NCI-H1417 (cell line): ENCODE data around the gene B4GALT1.
"Not testable (repeated sequence)": the region's sequence is repeated elsewhere in the genome, so short reads cannot be mapped to it uniquely, and the experiment has no call there.

Experiments used
- DNase-seq, 3 experiments: peaks; one replicate each; lab custom pipeline; 2025; lab: John Stamatoyannopoulos, UW

Gene B4GALT1

DNA sequence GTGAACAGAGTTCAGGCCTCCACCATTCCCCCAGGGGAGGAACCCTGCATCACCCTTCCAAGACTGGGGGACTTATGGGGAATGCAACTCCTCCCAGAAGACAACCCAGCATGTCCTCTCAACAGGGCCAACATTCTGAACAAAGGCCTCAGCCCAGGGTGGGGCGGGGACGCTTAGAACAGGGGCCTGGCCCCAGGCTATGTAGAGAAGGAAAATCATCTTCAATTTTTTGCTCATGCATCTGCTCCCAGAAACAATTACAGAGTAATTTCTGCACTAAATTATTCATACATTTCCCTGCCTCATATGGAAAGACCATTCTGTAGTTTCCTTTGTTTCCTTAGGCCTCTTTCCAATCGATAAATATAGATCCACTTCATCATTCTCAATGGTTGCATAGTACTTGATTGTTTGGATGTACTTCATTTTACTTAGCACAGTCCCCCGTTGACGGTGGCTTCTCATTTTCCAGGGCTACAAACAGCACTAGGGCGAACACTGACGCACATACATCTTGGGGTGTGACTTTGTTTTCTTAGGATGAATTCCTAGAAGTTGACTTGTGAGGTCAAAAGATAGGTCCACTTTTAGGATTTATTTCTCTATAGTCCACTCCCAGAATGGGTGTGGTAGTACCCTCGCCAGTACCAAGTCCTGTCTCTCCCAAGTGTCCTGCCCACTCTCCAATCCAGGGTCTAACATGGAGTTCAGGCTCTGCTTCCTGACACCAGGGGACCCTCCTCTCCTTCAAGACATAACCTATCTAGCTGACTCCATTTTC, 63.4 kb downstream of the B4GALT1 start:
- DNase-seq: peak in 1 of 3 experiments; percentile 40

DNA sequence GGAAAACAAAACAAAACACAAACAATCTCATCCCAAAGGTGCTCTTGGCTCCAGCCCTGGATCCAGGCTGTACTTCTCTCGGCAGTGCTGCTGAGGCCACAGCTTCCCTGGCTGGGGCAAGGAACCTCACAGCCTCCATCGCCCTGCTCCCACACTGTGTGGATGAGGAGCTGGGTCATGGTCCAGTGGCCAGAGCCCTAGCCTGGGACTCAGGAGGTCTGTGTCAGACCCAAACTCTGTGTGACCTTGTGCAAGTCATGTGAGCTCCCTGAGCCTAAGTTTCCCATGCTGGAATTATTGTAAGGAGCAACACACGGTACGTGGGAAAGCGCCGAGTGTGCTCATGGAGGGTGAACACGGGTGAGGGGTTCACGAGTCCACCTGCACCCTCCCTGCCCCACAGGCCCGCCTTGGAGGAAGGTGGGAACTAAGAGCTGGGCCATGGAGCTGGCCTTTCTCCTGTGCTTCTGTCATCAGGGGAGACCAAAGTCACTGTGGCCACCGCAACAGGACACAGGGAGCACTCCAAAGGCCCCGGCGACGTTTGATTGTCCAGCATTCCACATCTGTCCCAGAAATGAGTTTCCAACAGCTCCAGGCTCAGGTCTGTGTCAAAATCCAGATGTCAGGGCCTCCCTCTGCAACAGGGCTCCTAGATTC, 64.5 kb downstream of the B4GALT1 start:
- no peak for DNase-seq

- no peak for DNase-seq
These were observed 65.8 kb downstream of the B4GALT1 start for GRCh38 chr9:33101104-33101951.

DNA sequence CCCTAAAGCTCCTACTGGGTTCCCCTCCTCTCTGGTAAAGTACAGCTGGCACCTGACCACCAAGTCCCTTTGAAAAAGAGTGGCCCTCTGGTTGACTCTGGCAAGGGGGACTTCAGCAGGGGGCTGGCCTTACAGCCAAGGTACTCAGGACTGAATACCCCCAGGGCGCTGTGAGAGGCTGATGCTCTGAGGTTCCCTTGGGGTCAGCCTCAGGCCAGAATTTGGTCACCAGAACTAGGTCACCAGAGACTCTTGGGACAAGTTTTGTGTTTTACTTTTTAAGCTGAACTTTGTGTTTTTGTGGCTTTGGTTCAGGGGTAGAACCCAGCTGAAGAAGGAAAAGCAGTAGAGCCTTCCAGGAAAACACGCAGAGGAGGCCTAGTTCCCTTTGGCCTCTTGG, 67.4 kb downstream of the B4GALT1 start:
- no peak for DNase-seq

DNA sequence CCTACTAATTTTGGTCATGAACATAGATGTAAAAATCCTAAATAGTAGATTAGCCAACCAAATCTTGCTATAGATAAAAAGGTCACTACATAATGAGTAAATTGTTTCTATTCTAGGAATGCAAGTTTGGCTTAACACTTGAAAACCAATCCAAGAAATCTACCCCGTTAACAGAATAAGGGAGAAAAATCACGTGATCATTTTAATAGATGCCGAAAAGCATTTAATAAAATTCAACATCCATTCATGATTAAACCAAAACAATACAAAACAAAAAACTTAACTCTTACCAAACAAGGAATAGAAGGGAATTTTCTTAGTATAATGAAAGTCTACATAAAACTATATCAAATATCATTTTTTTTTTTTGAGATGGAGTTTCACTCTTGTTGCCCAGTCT, 69.9 kb downstream of the B4GALT1 start:
- no peak for DNase-seq

DNA sequence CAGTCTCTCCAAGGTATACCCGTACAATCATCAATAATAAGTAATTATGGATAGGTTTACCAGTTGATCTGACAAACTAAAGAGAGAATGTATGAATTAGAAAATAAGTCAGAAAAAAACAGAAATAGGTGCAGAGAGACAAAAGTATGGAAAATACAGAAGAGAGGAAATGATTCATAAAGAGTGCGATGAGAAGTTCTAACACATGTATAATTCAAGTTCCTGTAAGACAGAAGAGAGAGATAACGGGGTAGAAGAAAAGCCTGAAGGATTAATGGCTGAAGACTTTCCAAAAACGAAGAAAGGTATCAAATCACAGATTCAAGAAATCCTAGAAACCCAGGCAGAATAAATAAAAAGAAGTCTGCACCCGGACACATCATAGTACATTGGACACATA, 74.5 kb downstream of the B4GALT1 start:
- DNase-seq: no peak

DNA sequence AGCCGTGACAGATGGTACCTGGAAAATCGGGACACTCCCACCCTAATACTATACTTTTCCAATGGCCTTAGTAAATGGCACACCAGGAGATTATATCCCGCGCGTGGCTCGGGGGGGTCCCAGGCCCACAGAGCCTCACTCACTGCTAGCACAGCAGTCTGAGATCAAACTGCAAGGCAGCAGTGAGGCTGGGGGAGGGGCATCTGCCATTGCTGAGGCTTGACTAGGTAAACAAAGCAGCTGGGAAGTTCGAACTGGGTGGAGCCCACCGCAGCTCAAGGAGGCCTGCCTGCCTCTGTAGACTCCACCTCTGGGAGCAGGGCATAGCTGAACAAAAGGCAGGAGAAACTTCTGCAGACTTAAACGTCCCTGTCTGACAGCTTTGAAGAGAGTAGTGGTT, 81.5 kb downstream of the B4GALT1 start:
- not testable (repeated sequence) for DNase-seq

GRCh38 chr9:33082538-33083326, 84.4 kb downstream of the B4GALT1 start:
- DNase-seq: no peak

DNA sequence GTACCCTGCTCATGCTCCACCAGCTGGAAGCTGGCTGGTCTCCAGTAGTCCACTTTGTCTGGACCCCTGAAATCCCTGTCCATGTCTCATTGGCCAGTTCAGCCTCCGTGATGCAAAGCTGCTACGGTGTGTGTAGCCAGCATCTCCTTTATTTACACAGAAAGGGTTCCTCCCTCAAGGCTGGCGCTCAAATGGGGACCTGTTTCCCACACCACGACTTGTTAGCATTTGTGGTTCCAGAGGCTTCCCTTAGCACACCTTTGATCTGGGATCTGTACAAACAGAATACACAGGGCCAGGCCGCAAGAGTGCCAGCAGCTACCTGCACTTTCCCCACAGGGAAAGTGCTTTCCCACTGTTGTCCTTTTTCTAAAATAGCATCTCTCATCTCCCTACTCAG, 85.0 kb downstream of the B4GALT1 start:
- peak in 1 of 3 experiments; percentile 1 for DNase-seq

DNA sequence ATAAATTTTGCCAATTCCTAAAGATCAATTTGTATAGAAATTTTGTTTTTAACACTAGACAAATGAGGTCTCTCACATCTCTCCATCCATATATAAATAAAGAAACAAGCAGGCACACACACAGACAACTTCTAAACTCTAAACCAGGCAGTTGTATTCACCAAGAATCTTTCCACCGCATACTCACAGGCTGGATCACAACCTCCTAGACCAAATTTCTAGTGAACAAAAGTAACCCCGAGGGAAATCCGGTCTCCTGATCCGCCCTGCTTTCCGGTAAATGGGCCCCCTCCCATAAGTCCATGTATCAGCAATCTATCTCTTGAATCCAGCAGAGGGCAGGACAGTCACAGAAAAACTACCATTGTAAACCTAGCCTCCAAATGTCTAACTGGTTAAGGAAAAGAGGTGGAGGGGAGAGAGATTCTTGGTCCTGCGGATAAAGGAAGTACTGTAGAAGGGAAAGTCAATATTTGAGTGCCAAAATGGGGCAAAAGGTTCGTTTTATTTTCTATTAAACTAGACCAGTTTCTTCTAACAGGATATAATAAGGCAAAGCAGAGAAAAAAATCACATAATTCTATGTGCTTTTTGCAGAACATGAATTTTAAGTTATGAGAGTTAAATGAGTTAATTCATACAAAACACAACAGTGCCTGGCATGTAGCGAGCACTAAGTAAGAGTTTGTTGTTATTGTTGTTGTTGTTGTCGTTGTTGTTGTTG, 85.8 kb downstream of the B4GALT1 start:
- DNase-seq: peak; percentile 15 to 90 (median 66)

- peak in 1 of 3 experiments; percentile 4 for DNase-seq
These were observed 86.6 kb downstream of the B4GALT1 start for GRCh38 chr9:33080534-33080933.

DNA sequence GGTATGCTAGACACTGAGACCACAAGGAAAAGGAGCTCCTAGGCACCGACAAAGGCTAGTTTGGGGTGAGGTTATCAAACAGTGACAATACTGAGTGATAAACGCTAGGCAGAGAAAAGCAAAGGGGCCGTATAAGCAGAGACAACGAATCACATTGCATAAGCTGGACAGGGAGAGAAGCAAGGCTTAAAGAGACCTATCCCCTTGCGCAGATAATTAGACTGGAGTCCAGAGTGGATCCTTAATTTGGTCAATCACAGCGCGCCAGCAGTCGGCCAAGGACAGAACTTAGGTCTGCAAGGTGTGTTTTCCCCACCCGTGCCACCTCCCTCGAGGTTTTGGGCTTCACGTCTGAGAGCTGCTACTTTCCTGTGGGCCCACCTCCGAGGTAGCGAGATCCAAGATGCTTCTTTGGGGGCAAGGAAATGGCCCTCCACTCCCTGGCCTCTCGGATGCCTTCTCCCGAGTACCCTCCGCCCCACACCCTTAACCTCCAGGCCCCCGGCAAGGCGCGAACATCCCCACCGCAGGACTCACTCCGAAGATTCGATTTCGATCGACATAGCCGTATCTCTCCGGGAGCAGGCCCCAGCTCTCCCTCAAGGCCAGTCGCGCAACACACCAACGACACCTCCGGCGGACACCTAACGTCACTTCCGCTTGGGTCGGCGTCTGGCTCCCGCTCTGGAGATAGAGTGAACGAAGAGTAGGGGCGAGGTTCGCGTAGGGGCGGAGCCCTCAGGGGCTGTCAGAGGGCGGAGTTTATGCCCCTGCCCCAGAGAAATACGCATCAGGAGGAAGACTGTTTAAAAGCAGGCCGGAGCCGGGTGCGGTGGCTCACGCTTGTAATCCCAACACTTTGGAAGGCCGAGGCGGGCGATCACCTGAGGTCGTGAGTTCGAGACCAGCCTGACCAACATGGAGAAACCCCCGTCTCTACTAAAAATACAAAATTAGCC, 90.8 kb downstream of the B4GALT1 start, which contains the start of gene SMU1:
Gene SMU1 (minus strand): TSS at position 629 of the 959 bp plus-strand sequence. CDS start 66 bp downstream, at position 563.
- peak; percentile 87 to 95 (median 91) for DNase-seq

DNA sequence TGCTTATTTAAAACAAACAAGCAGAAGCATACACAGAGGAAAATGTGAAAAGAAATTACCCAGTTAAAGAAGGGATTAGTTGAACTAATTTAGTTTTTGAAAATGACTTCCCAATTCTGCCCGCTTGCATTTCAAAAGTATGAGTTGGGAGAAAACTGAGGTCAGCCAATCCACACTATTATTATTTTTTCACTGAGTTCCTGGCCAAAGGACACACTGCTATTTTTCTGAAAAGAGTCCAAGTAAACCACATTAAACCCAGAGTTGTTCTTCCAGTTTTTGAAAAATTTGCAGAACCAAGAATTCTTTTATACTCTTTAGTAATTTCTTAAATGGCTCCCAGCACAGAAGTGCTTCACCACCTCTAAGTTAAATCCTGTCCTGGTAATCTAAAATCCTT, 98.1 kb downstream of the B4GALT1 start:
- no peak for DNase-seq

- no peak for DNase-seq
These were observed 101.7 kb downstream of the B4GALT1 start for GRCh38 chr9:33065157-33066076.
